Thoracic aorta (tissue), 2 donors: ENCODE results near the gene SEC14L5. TPM values are rescaled to one million over a fixed set of nuclear protein-coding genes. Genes with fewer than 3 reads are reported as not detected.
"Not testable (repeated sequence)": the region's sequence is repeated elsewhere in the genome, so short reads cannot be mapped to it uniquely, and the experiment has no call there.

Experiments used
- ATAC-seq: fragments of 150-250 bp; one replicate; pipeline ENCODE4 v1.8.0; 2017; ENCODE audit warnings: low read depth; ENCODE audit not compliant: insufficient number of reproducible peaks, low FRiP score
- DNase-seq: peaks from one replicate; pipeline ENCODE4 v3.0.0-alpha.2; 2020; ENCODE audit warnings: low spot score
- H3K27ac ChIP-seq, 2 donors: fragments of 200-600 bp; sonication (generic); 1 replicate in 1 of 2; 2 replicates in 1 of 2; pipeline ENCODE4 v1.5.1; 2016; ENCODE audit warnings: mild to moderate bottlenecking in 2 of 2, moderate library complexity in 2 of 2
- H3K27me3 ChIP-seq: fragments of 200-600 bp; sonication (generic); replicated peaks from 2 replicates; pipeline ENCODE4 v1.6.0; 2016; ENCODE audit warnings: mild to moderate bottlenecking; ENCODE audit not compliant: insufficient read depth
- H3K36me3 ChIP-seq: fragments of 200-600 bp; sonication (generic); one replicate; pipeline ENCODE4 v1.5.1; 2016
- H3K4me1 ChIP-seq, 2 donors: fragments of 200-600 bp; sonication (generic); 1 replicate in 1 of 2; 2 replicates in 1 of 2; pipeline versions ENCODE4 v1.5.1 to v1.6.0; 2016; ENCODE audit warnings: low read depth in 2 of 2, mild to moderate bottlenecking in 1 of 2; ENCODE audit not compliant: control insufficient read depth in 1 of 2
- H3K4me3 ChIP-seq: fragments of 200-600 bp; sonication (generic); 2 replicates; pipeline ENCODE4 v1.5.1; 2016; ENCODE audit warnings: mild to moderate bottlenecking
- H3K9me3 ChIP-seq: fragments of 200-600 bp; sonication (generic); 2 replicates; pipeline ENCODE4 v1.5.1; 2016
- total RNA-seq, 2 donors: library from RNA; depleted of rRNA; stranded (reverse); fragments of >200 nt; gene quantifications; one replicate each; pipeline versions ENCODE4 v1.1.0 to v1.2.3, GENCODE V29; 2016
- TF ChIP-seq, protein P1 (sequence below): fragments of 200-600 bp; sonication (generic); IDR thresholded peaks from one replicate; pipeline ENCODE4 v1.5.1; 2019; ENCODE audit warnings: antibody characterized with exemption

SEC14L5 gene
- total RNA-seq, 2 donors from 2014 or later: 0.92 to 4.6 TPM

GRCh38 chr16:5036228-5037156 lies 78.4 kb downstream of the SEC14L5 start:
- Histone ChIP-seq H3K27me3 (no peaks in the 10 kb centered on the region), H3K4me1 (peaks cover 4 to 19% of the 10 kb centered on the region in 2 donors), H3K36me3 (no peaks in the 10 kb centered on the region), H3K9me3 (no peaks in the 10 kb centered on the region), H3K27ac (no peak overlapping the region), H3K4me3 (no peak overlapping the region)
- ATAC-seq: no peak
- TF ChIP-seq, protein P1, sequence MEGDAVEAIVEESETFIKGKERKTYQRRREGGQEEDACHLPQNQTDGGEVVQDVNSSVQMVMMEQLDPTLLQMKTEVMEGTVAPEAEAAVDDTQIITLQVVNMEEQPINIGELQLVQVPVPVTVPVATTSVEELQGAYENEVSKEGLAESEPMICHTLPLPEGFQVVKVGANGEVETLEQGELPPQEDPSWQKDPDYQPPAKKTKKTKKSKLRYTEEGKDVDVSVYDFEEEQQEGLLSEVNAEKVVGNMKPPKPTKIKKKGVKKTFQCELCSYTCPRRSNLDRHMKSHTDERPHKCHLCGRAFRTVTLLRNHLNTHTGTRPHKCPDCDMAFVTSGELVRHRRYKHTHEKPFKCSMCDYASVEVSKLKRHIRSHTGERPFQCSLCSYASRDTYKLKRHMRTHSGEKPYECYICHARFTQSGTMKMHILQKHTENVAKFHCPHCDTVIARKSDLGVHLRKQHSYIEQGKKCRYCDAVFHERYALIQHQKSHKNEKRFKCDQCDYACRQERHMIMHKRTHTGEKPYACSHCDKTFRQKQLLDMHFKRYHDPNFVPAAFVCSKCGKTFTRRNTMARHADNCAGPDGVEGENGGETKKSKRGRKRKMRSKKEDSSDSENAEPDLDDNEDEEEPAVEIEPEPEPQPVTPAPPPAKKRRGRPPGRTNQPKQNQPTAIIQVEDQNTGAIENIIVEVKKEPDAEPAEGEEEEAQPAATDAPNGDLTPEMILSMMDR: no peak
- no peak for DNase-seq

DNA sequence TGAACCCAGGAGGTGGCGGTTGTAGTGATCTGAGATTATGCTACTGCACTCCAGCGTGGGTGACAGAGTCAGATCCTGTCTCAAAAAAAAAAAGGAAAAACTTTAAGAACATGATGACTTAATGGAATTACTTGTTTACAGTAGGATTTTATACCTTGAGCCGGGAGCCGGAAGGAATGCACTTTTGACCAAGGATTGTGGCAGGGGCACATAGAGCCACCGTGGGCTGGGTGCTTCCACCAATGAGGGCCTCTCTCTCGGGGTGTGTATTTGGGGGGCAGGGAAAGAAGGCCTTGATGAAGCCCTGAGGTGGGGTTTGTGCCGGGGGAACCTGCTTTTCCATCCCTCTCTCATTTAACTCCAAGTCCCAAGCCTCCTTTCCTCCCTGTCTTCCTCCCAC lies 82.3 kb downstream of the SEC14L5 start:
- no peaks in the 10 kb centered on the region for H3K36me3 ChIP-seq
- no peak overlapping the region for H3K4me3 ChIP-seq
- H3K27me3 ChIP-seq: no peaks in the 10 kb centered on the region
- H3K9me3 ChIP-seq: no peaks in the 10 kb centered on the region
- ATAC-seq: no peak
- TF ChIP-seq, protein P1: no peak
- no peaks in the 10 kb centered on the region for H3K4me1 ChIP-seq
- H3K27ac ChIP-seq: no peak overlapping the region
- DNase-seq: no peak

DNA sequence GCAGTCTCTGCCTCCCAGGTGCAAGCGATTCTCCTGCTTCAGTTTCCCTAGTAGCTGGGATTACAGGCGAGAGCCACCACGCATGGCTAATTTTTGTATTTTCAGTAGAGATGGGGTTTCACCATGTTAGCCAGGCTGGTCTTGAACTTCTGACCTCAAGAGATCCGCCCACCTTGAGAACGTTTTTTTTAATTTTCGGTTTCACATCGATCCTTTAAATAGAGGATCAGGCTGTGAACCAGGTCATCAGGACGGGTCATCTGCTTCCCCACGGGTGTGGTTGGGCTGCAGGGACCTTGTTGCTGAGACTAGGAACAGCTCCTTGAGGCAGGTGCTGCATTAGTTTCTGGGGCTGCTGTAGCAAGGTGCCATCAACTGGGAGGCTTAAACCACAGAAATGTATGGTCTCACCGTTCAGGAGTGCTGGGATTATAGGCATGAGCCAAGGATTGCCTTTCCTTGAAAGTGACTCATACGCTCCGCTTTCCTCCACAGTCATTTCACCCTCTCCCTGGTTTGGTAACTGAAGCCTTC lies 83.5 kb downstream of the SEC14L5 start:
- no peaks in the 10 kb centered on the region for H3K36me3 ChIP-seq
- DNase-seq (no peak), ATAC-seq (no peak)
- no peaks in the 10 kb centered on the region for H3K4me1 ChIP-seq
- TF ChIP-seq, protein P1: no peak
- H3K9me3 ChIP-seq: no peaks in the 10 kb centered on the region
- no peak overlapping the region for H3K27ac ChIP-seq
- H3K27me3 ChIP-seq: no peaks in the 10 kb centered on the region
- no peak overlapping the region for H3K4me3 ChIP-seq

GRCh38 chr16:5042574-5043171 lies 84.5 kb downstream of the SEC14L5 start:
- H3K9me3 ChIP-seq: no peaks in the 10 kb centered on the region
- H3K27me3 ChIP-seq: no peaks in the 10 kb centered on the region
- TF ChIP-seq, protein P1: no peak
- DNase-seq (no peak), ATAC-seq (no peak)
- no peaks in the 10 kb centered on the region for H3K36me3 ChIP-seq
- no peak overlapping the region for H3K27ac ChIP-seq
- H3K4me3 ChIP-seq: no peak overlapping the region
- H3K4me1 ChIP-seq: no peaks in the 10 kb centered on the region

DNA sequence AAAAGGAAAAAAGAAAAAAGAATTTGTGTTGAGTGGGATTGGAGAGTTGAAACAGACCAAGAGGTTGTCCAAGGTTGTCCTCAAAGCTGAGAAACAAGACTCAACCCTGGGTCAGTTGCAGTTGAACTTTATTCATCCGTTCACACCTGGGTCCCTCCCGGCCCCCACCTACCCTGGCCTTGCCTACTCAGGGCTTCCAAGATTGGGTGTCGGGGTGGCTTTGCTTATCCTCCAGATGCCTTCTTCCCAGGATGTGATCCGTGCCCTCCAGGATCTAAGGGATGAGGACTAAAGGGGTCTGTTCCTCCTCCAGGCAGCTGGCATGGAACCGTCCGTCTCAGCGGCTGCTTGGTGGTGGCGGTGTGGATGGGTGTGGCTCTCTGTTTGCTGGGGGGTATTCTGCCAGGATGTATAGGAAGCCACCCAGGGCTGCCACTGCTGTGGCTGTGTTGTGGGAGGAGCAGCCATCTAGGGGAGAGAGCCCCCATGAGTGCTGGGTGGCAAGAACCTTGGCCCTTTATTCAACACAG lies 85.9 kb downstream of the SEC14L5 start:
- Histone ChIP-seq H3K9me3 (no peaks in the 10 kb centered on the region), H3K27me3 (no peaks in the 10 kb centered on the region), H3K36me3 (no peaks in the 10 kb centered on the region), H3K4me3 (no peak overlapping the region), H3K4me1 (no peaks in the 10 kb centered on the region), H3K27ac (no peak overlapping the region)
- ATAC-seq (no peak), DNase-seq (no peak)
- TF ChIP-seq, protein P1: no peak

GRCh38 chr16:5044581-5044980 lies 86.5 kb downstream of the SEC14L5 start:
- H3K4me3 ChIP-seq, H3K27ac ChIP-seq, H3K27me3 ChIP-seq, H3K36me3 ChIP-seq, DNase-seq, ATAC-seq, H3K4me1 ChIP-seq, H3K9me3 ChIP-seq: not testable (repeated sequence)
